Measurements from ENCODE around the gene TMEM184C.
A peak's percentile ranks its signal among the peaks of the same experiment; 100 is the strongest.

The TMEM184C gene

GRCh38 chr4:147658501-147658900 lies 41.3 kb downstream of the TMEM184C start:
- DNase-seq (ENCODE audit: low spot score): no peak

- no peak for DNase-seq (ENCODE audit: low spot score)
Measured at GRCh38 chr4:147674073-147674472, 56.9 kb downstream of the TMEM184C start.

GRCh38 chr4:147674496-147674895 lies 57.3 kb downstream of the TMEM184C start:
- DNase-seq (ENCODE audit: low spot score): no peak

GRCh38 chr4:147678106-147678505 lies 60.9 kb downstream of the TMEM184C start:
- no peak for DNase-seq (ENCODE audit: low spot score)

- DNase-seq (ENCODE audit: low spot score): no peak
Measured at GRCh38 chr4:147678796-147679549, 61.8 kb downstream of the TMEM184C start.

GRCh38 chr4:147682755-147683154 lies 65.6 kb downstream of the TMEM184C start:
- DNase-seq (ENCODE audit: low spot score): no peak

GRCh38 chr4:147683188-147683591 lies 66.0 kb downstream of the TMEM184C start:
- DNase-seq (ENCODE audit: low spot score): peak; percentile 34

- DNase-seq (ENCODE audit: low spot score): peak; percentile 91
Measured at GRCh38 chr4:147683717-147684700, 66.8 kb downstream of the TMEM184C start, which contains the start of gene PRMT9. Gene PRMT9, minus strand, starts transcription at chr4:147684163. Its CDS starts 176 bp downstream, at chr4:147683987.

- no peak for DNase-seq (ENCODE audit: low spot score)
Measured at GRCh38 chr4:147689067-147689466, 71.9 kb downstream of the TMEM184C start.

- no peak for DNase-seq (ENCODE audit: low spot score)
Measured at GRCh38 chr4:147691820-147692219, 74.6 kb downstream of the TMEM184C start.

GRCh38 chr4:147693218-147693617 lies 76.0 kb downstream of the TMEM184C start:
- DNase-seq (ENCODE audit: low spot score): no peak

GRCh38 chr4:147696866-147697265 lies 79.7 kb downstream of the TMEM184C start:
- DNase-seq (ENCODE audit: low spot score): no peak

GRCh38 chr4:147704846-147705245 lies 87.6 kb downstream of the TMEM184C start:
- DNase-seq (ENCODE audit: low spot score): no peak

- DNase-seq (ENCODE audit: low spot score): no peak
Measured at GRCh38 chr4:147707892-147708672, 90.9 kb downstream of the TMEM184C start.

- no peak for DNase-seq (ENCODE audit: low spot score)
Measured at GRCh38 chr4:147709999-147710398, 92.8 kb downstream of the TMEM184C start.

- no peak for DNase-seq (ENCODE audit: low spot score)
Measured at GRCh38 chr4:147714575-147715401, 97.6 kb downstream of the TMEM184C start.

GRCh38 chr4:147717878-147718277 lies 100.7 kb downstream of the TMEM184C start:
- DNase-seq (ENCODE audit: low spot score): no peak

Data from HuH-7 (cell line).